ENCODE results near the gene DNAJC12.

DNA sequence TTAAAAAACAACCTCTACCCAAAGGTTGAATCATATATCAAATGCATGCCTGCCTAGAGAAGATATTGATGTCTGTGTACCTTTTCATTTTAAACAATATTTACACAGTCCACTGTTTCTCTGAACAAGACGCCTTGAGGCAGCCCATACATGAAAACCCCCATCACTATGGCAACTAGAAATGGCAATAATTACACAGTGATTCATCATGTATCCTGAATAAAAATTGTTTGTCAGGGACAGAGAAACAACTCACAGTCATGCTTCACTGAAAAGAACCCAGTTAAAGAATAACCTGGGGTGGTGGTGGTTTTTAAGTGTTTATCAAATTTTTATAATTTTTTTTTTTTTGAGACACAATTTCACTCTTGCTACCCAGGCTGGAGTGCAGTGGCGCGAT lies 19.7 kb downstream of the DNAJC12 start:
- TF ChIP-seq, protein P1, sequence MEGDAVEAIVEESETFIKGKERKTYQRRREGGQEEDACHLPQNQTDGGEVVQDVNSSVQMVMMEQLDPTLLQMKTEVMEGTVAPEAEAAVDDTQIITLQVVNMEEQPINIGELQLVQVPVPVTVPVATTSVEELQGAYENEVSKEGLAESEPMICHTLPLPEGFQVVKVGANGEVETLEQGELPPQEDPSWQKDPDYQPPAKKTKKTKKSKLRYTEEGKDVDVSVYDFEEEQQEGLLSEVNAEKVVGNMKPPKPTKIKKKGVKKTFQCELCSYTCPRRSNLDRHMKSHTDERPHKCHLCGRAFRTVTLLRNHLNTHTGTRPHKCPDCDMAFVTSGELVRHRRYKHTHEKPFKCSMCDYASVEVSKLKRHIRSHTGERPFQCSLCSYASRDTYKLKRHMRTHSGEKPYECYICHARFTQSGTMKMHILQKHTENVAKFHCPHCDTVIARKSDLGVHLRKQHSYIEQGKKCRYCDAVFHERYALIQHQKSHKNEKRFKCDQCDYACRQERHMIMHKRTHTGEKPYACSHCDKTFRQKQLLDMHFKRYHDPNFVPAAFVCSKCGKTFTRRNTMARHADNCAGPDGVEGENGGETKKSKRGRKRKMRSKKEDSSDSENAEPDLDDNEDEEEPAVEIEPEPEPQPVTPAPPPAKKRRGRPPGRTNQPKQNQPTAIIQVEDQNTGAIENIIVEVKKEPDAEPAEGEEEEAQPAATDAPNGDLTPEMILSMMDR (conservative IDR thresholded peaks at IDR 0.05; ENCODE audit: low read length), result no peak
- no peak for TF ChIP-seq EZH2phosphoT487 (IDR thresholded peaks at IDR 0.05; ENCODE audit: borderline replicate concordance)

Measured in Loucy (cell line).